AG04449 (cell line): Measurements from ENCODE around the gene TMEM183A.

Experiments used
- CTCF ChIA-PET: fragments of 350-600 bp; formaldehyde crosslinking; extraction: SDS; loops from one replicate; lab custom pipeline; 2021; ENCODE audit warnings: antibody characterized with exemption; lab: Yijun Ruan, JAX
- POLR2A ChIA-PET: fragments of 400-600, 350-600 bp; formaldehyde crosslinking; extraction: SDS; loops from one replicate; lab custom pipeline; 2020; ENCODE audit warnings: antibody characterized with exemption, inconsistent platforms; lab: Yijun Ruan, JAX
- DNase-seq: peaks from one replicate; pipeline ENCODE4 v3.0.0-alpha.2; 2010; ENCODE audit warnings: low read depth, low spot score
- H3K4me3 ChIP-seq: 2 replicates; pipeline ENCODE4 v1.5.1; 2011; ENCODE audit warnings: low read depth, mild to moderate bottlenecking, control low read depth, low read length
- TF ChIP-seq, protein P1 (sequence below): IDR thresholded peaks from one replicate; pipeline ENCODE4 v1.5.1; 2011; ENCODE audit warnings: mild to moderate bottlenecking, moderate library complexity, low read length, control low read depth, inconsistent platforms; ENCODE audit not compliant: insufficient read depth; ENCODE audit errors: missing control alignments

Gene TMEM183A

DNA sequence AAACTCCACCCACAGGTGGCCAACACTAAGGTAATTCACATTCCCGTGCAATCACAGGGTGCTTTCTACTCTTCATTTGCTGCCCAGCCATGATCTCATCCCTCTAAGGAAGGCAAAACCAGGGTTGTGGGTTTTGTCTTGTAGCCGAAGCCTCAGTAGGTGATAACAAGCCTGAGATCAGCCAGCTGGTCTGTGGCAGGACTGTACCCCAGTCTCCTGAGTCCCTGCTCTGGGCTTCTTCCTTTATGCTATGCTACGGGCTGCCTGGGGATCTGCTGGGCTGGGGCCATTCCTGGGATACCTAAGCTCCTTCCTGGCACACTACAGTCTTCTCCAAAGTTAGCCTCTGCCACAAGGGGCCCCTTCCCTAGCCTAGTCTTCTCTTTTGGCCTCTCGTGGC is 29.0 kb downstream of the TMEM183A start:
- DNase-seq, result no peak
- no peak overlapping the region for H3K4me3 ChIP-seq
- ChIA-PET CTCF (interaction anchor here (0.7 to 14.3 kb wide), 11 partner anchors 9 to 231 kb away, joined by 3 to 392 read pairs (median 7); partner anchors contain the start of genes MYBPH and PPFIA4), POLR2A (interaction anchor here (0.6 to 1.4 kb wide), 2 partner anchors 10 to 23 kb away, joined by 3 to 4 read pairs; partner anchors contain the start of gene PPFIA4)
- TF ChIP-seq, protein P1, sequence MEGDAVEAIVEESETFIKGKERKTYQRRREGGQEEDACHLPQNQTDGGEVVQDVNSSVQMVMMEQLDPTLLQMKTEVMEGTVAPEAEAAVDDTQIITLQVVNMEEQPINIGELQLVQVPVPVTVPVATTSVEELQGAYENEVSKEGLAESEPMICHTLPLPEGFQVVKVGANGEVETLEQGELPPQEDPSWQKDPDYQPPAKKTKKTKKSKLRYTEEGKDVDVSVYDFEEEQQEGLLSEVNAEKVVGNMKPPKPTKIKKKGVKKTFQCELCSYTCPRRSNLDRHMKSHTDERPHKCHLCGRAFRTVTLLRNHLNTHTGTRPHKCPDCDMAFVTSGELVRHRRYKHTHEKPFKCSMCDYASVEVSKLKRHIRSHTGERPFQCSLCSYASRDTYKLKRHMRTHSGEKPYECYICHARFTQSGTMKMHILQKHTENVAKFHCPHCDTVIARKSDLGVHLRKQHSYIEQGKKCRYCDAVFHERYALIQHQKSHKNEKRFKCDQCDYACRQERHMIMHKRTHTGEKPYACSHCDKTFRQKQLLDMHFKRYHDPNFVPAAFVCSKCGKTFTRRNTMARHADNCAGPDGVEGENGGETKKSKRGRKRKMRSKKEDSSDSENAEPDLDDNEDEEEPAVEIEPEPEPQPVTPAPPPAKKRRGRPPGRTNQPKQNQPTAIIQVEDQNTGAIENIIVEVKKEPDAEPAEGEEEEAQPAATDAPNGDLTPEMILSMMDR, result no peak

DNA sequence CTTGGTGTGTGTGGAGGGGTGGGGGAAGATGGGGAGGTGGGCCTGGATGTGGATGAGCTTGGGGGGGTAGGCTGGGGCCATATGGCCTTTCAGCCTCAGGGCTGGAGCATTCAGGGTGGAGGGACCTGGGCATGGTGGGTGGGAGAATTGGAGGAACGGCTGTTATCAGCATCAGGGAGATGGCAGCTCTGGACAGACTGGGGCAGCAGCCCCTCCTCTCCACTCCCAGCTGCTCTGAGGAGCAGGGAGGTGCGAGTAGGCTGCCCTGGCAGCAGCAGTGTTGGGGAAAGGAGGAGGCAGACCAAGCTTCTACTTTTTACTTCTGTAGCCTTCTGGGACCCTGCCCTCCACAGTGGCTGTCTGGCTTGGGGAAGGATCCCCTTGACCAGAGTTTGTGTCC is 29.4 kb downstream of the TMEM183A start:
- no peak for DNase-seq
- H3K4me3 ChIP-seq, result no peak overlapping the region
- TF ChIP-seq, protein P1, result no peak
- CTCF ChIA-PET, result interaction anchor here (0.6 to 14.3 kb wide), 11 partner anchors 10 to 230 kb away, joined by 3 to 392 read pairs (median 7); partner anchors contain the start of genes MYBPH and PPFIA4
- POLR2A ChIA-PET, result interaction anchor here (0.6 to 1.4 kb wide), 2 partner anchors 10 to 23 kb away, joined by 3 to 4 read pairs; partner anchors contain the start of gene PPFIA4

DNA sequence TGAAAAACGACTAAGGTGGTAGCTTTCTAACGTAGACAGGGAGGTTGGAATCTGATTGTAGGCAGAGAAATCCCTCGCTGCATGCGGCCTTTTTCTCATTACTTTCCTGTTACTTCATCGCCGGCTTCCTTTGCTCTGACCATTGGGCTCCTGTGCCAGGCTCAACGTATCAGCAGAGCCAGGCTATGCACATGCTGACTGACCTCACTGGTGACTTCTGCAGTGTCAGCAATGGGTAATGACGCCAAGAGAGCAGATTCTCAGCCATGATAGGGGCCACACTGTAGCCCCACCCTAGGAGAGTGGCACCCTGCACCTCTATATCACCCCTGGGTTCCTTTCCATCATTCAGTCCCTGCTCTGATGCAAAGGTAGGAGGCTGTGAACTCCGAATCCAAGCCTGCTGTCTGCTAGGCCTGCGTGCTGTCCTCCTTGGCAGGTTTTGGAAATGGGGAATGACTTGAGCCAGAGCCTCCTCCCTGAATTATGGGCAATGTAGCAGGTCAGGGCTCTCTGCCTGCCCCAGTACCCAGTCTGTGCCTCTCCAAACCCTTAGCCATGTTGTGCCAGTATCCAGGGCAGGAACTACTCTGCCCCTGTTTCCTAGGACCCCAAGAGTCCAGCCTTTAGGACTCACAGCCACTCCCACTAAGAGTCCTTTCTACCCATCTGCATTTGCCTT is 30.5 kb downstream of the TMEM183A start:
- CTCF ChIA-PET, result interaction anchor here (1.4 to 14.3 kb wide), 13 partner anchors 9 to 240 kb away, joined by 3 to 392 read pairs (median 44); partner anchors contain the start of genes ADORA1, MYBPH and PPFIA4
- DNase-seq, result no peak
- H3K4me3 ChIP-seq, result no peak overlapping the region
- POLR2A ChIA-PET, result no interaction called here
- TF ChIP-seq, protein P1, result no peak

DNA sequence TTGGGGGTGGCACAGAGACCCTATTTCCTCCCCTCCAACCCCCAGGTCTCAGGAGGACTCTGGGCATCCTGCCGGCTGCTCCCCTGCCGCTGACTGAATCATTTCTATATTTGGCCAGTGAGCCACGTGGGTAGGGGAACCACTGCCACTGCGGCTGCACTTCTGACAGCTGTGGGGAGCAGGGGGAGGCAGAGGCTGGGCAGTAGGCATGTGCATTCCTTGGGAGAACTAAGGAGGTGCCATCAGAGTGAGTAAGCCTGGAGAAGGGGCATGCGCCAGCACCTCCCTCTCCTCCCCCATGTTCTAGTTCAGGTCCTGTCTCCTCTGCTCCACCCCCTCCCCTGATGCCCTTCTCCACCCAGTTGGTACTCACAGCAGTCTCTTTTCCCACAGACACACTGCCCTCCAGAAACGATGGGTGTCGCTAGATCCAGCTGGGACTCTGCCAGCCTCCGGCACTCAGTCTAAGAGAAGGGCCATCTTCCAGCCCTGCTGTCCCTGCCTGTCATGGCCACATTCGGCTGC is 31.1 kb downstream of the TMEM183A start:
- no peak overlapping the region for H3K4me3 ChIP-seq
- TF ChIP-seq, protein P1, result no peak
- POLR2A ChIA-PET, result interaction anchor here (1.7 kb wide), 1 partner anchor 229 kb away, joined by 6 read pairs; no protein-coding TSS in a partner anchor
- peak; percentile 29 for DNase-seq
- CTCF ChIA-PET, result interaction anchor here (0.9 to 14.3 kb wide), 28 partner anchors 10 to 301 kb away, joined by 3 to 392 read pairs (median 10); partner anchors contain the start of genes ADORA1, MYBPH, MYOG and PPFIA4

DNA sequence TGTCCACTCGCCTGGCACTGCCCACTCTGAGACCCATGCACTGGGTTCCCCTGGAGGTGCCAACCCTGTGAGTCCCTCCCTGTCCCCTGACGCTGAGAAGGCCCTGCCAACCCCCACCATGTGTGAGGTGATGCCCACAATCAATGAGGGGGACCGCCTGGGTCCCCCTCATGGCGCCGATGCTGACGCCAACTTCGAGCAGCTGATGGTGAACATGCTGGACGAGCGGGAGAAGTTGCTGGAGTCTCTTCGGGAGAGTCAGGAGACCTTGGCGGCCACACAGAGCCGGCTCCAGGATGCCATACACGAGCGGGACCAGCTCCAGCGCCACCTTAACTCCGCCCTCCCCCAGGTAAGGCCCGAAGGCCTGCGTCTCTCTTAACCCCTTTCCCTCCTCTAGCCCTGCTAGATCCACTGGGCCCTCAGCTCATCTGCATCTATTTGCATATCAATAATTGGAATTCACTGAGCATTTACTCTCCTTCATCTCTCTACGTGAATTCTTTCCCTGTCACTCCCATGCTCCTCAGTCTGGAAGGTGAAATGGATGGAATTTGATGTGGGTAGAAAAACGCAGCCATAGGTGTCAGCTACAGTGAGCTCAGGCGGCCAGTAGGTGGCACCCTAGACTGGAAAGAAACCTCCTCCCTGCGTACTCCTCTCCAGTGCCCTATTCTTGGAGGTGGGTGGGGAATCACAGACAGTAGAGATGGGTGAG is 31.9 kb downstream of the TMEM183A start:
- DNase-seq, result no peak
- ChIA-PET CTCF (interaction anchor here (0.5 to 14.3 kb wide), 48 partner anchors 11 to 628 kb away, joined by 3 to 392 read pairs (median 7); partner anchors contain the start of genes ADORA1, MYBPH, MYOG and PPFIA4), POLR2A (interaction anchor here (1.7 kb wide), 1 partner anchor 228 kb away, joined by 6 read pairs; no protein-coding TSS in a partner anchor)
- TF ChIP-seq, protein P1, result peak; percentile 92
- H3K4me3 ChIP-seq, result no peak overlapping the region
